Upper lobe of right lung (tissue), 1 donor: ENCODE results near the gene ACAA2. TPM values are rescaled to one million over a fixed set of nuclear protein-coding genes. Genes with fewer than 3 reads are reported as not detected.

Source experiments
- ATAC-seq: fragments of 200-7000 bp; cut with Tn5 transposase; one replicate; pipeline ENCODE4 v1.9.1; 2020; ENCODE audit warnings: mild to moderate bottlenecking, moderate library complexity
- DNase-seq: peaks from one replicate; pipeline ENCODE4 v3.0.0-alpha.2; 2020
- H3K27ac ChIP-seq: fragments of 200-600 bp; one replicate; pipeline ENCODE4 v1.8.0; 2022
- H3K27me3 ChIP-seq: fragments of 200-600 bp; one replicate; pipeline ENCODE4 v1.8.0; 2022; ENCODE audit warnings: mild to moderate bottlenecking
- H3K36me3 ChIP-seq: fragments of 200-600 bp; one replicate; pipeline ENCODE4 v1.8.0; 2022
- H3K4me1 ChIP-seq: fragments of 200-600 bp; one replicate; pipeline ENCODE4 v1.8.0; 2022
- H3K4me3 ChIP-seq: fragments of 200-600 bp; one replicate; pipeline ENCODE4 v1.8.0; 2022; ENCODE audit warnings: mild to moderate bottlenecking
- H3K9me3 ChIP-seq: fragments of 200-600 bp; one replicate; pipeline ENCODE4 v1.8.0; 2022
- intact Hi-C: fragments of 100-400 bp; cut with DNase I; formaldehyde crosslinking; loops from one replicate; pipeline ENCODE4 v1.11.0; 2022
- total RNA-seq: library from RNA; stranded (reverse); fragmentation: NEBNext Ultra II Directional; extraction: Animal tissue kit (Norgen Biotek cat#: 25700); gene quantifications from one replicate; pipeline ENCODE4 v1.2.1, GENCODE V29; 2021
- TF ChIP-seq, protein P1 (sequence below): fragments of 200-600 bp; IDR thresholded peaks from one replicate; pipeline ENCODE4 v1.8.0; 2022; ENCODE audit warnings: antibody characterized with exemption
- donor health status: DM: no; HTN: yes; CAD: no; lungs with severe emphysema.

Gene ACAA2
- total RNA-seq, 1 donor from 2014 or later, result 68.9 TPM

- peak overlapping the region; percentile 67 for H3K27ac ChIP-seq
- no peaks in the 10 kb centered on the region for H3K36me3 ChIP-seq
- peak; percentile 85 for ATAC-seq
- H3K27me3 ChIP-seq, result no peaks in the 10 kb centered on the region
- intact Hi-C loops, result loop anchor here (5.0 kb wide), 2 partner anchors 296 to 346 kb away; partner anchors contain the start of gene LIPG
- peak; percentile 75 for DNase-seq
- H3K9me3 ChIP-seq, result no peaks in the 10 kb centered on the region
- peaks cover 7% of the 10 kb centered on the region for H3K4me1 ChIP-seq
- H3K4me3 ChIP-seq, result no peak overlapping the region
- TF ChIP-seq, protein P1, sequence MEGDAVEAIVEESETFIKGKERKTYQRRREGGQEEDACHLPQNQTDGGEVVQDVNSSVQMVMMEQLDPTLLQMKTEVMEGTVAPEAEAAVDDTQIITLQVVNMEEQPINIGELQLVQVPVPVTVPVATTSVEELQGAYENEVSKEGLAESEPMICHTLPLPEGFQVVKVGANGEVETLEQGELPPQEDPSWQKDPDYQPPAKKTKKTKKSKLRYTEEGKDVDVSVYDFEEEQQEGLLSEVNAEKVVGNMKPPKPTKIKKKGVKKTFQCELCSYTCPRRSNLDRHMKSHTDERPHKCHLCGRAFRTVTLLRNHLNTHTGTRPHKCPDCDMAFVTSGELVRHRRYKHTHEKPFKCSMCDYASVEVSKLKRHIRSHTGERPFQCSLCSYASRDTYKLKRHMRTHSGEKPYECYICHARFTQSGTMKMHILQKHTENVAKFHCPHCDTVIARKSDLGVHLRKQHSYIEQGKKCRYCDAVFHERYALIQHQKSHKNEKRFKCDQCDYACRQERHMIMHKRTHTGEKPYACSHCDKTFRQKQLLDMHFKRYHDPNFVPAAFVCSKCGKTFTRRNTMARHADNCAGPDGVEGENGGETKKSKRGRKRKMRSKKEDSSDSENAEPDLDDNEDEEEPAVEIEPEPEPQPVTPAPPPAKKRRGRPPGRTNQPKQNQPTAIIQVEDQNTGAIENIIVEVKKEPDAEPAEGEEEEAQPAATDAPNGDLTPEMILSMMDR, result peak; percentile 94
Measured at GRCh38 chr18:49858309-49859020, 45.1 kb upstream of the ACAA2 start.

DNA sequence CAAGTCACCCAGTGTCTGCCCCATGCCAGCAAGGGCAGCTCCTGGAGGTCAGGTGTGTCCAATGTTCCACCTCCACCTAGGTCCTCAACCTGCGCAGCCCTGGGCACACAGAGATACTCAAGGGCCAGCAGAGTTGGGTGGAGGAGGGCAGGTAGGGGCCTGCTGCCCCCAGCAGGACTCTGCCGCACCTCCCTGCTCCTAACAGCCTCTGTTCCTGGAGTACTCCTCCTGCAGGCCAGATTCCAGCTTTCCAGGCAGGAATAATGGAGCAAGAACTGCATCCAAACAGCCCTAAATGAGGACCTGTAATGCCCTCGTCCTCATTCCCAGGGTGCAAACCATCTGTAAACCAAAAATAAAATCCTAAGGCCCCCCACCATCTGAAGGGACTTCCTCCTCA is 44.4 kb upstream of the ACAA2 start:
- Histone ChIP-seq H3K9me3 (no peaks in the 10 kb centered on the region), H3K27me3 (no peaks in the 10 kb centered on the region), H3K27ac (no peak overlapping the region), H3K4me3 (no peak overlapping the region), H3K36me3 (no peaks in the 10 kb centered on the region), H3K4me1 (peaks cover 7% of the 10 kb centered on the region)
- no peak for DNase-seq
- no peak for ATAC-seq
- TF ChIP-seq, protein P1, result no peak
- intact Hi-C loops, result loop anchor here (5.0 kb wide), 2 partner anchors 295 to 345 kb away; partner anchors contain the start of gene LIPG

DNA sequence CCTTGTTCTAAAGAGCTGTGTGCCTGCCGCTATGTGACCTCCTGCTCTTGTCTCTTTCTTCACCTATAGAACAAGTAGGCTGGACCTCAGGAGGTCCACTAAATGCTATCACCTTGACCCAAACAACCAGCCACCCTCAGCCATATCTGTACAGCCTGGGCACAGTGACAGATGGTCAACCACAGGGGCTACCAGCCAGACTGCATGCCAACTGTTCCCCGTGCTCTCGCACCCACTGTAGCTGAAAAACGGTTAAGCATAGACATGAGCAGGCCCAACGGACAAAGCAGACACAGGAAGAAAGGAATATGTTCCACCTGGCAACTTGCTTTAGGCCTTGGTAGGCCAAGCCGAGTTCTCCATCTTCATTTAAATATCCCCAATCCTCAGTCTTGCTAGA is 43.2 kb upstream of the ACAA2 start:
- Histone ChIP-seq H3K36me3 (no peaks in the 10 kb centered on the region), H3K4me3 (no peak overlapping the region), H3K27me3 (no peaks in the 10 kb centered on the region), H3K4me1 (peaks cover 7% of the 10 kb centered on the region), H3K27ac (no peak overlapping the region), H3K9me3 (no peaks in the 10 kb centered on the region)
- ATAC-seq (no peak), DNase-seq (no peak)
- intact Hi-C loops, result loop anchor here (5.0 kb wide), 2 partner anchors 294 to 344 kb away; partner anchors contain the start of gene LIPG
- TF ChIP-seq, protein P1, result no peak

- Histone ChIP-seq H3K36me3 (no peaks in the 10 kb centered on the region), H3K4me3 (no peak overlapping the region), H3K27me3 (no peaks in the 10 kb centered on the region), H3K27ac (no peak overlapping the region), H3K9me3 (no peaks in the 10 kb centered on the region), H3K4me1 (peaks cover 7% of the 10 kb centered on the region)
- intact Hi-C loops, result loop anchor here (5.0 kb wide), 2 partner anchors 294 to 344 kb away; partner anchors contain the start of gene LIPG
- ATAC-seq (no peak), DNase-seq (no peak)
- TF ChIP-seq, protein P1, result no peak
Measured at GRCh38 chr18:49855711-49856415, 42.5 kb upstream of the ACAA2 start.

DNA sequence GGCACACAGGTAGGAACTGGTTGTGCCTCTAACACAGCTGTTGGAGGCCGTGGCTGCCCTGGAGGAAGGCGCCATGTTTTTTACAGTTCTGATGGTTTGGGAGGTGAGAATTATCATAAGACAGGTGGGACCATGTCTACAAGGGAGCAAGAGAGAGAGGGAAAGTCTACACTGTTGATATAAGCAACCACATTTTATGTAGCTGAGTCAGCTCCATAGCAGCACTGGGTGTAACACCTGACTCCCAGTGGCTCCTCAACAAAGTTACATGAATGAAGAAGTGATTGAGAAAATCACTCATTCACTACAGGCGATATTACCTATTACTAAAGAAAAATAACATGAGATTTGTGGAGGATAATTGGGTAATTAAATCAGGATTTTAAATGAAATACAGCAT is 41.3 kb upstream of the ACAA2 start:
- ATAC-seq (no peak), DNase-seq (no peak)
- H3K4me3 ChIP-seq, result no peak overlapping the region
- no peaks in the 10 kb centered on the region for H3K36me3 ChIP-seq
- no peak overlapping the region for H3K27ac ChIP-seq
- TF ChIP-seq, protein P1, result no peak
- H3K4me1 ChIP-seq, result peaks cover 7% of the 10 kb centered on the region
- H3K9me3 ChIP-seq, result no peaks in the 10 kb centered on the region
- H3K27me3 ChIP-seq, result no peaks in the 10 kb centered on the region
- intact Hi-C loops, result loop anchor here (5.0 kb wide), 2 partner anchors 292 to 342 kb away; partner anchors contain the start of gene LIPG
